Activated B cell treated with CpG ODN at 0.5 μM for 24 hours (primary cell): ENCODE measurements around the gene U2SURP. TPM values are rescaled to one million over a fixed set of nuclear protein-coding genes. Genes with fewer than 3 reads are reported as not detected.

Experiments used
- ATAC-seq: fragments of 200-7000 bp; cut with Tn5 transposase; one replicate; pipeline ENCODE4 v1.10.0; 2021; ENCODE audit warnings: low read depth, mild to moderate bottlenecking, moderate library complexity
- CTCF ChIA-PET: fragments of 350-600 bp; sonication (Branson Sonifier 250); formaldehyde crosslinking; loops from one replicate; lab custom pipeline; 2021; ENCODE audit warnings: antibody characterized with exemption; lab: Charles Lee
- POLR2A ChIA-PET: fragments of 350-600 bp; sonication (Branson Sonifier 250); formaldehyde crosslinking; loops from one replicate; lab custom pipeline; 2021; ENCODE audit warnings: antibody characterized with exemption; lab: Charles Lee
- DNase-seq: peaks from one replicate; pipeline ENCODE4 v3.0.0; 2022
- H3K27ac Mint-ChIP-seq: one replicate; pipeline ENCODE4 v1.8.0; 2020; ENCODE audit warnings: mixed read lengths
- H3K27me3 Mint-ChIP-seq: one replicate; pipeline ENCODE4 v1.8.0; 2021; ENCODE audit warnings: mixed read lengths
- H3K36me3 Mint-ChIP-seq: one replicate; pipeline ENCODE4 v1.8.0; 2021; ENCODE audit warnings: low read depth, mixed read lengths
- H3K4me1 Mint-ChIP-seq: one replicate; pipeline ENCODE4 v1.8.0; 2021; ENCODE audit warnings: mixed read lengths
- H3K4me3 Mint-ChIP-seq: one replicate; pipeline ENCODE4 v1.8.0; 2020; ENCODE audit warnings: mild to moderate bottlenecking, mixed read lengths
- H3K9me3 Mint-ChIP-seq: one replicate; pipeline ENCODE4 v1.8.0; 2020; ENCODE audit warnings: mixed read lengths
- CTCF ChIP-seq: fragments of 200-600 bp; IDR thresholded peaks from one replicate; pipeline ENCODE4 v1.8.0; 2022; ENCODE audit warnings: antibody characterized with exemption, mild to moderate bottlenecking
- intact Hi-C: fragments of 100-400 bp; cut with micrococcal nuclease; formaldehyde crosslinking; loops from one replicate; pipeline ENCODE4 v1.15.1; 2024
- total RNA-seq: library from RNA; stranded (reverse); gene quantifications from 2 replicates; pipeline ENCODE4 v1.2.3, GENCODE V29; 2022

Gene U2SURP
- total RNA-seq, 1 donor from 2014 or later: 131 TPM

GRCh38 chr3:143109861-143110260 lies 108.5 kb downstream of the U2SURP start:
- intact Hi-C loops: no loop called here
- no peak overlapping the region for H3K4me3 Mint-ChIP-seq
- H3K9me3 Mint-ChIP-seq: peaks cover 4% of the 10 kb centered on the region
- H3K36me3 Mint-ChIP-seq: peaks cover 5% of the 10 kb centered on the region
- no peaks in the 10 kb centered on the region for H3K4me1 Mint-ChIP-seq
- ATAC-seq (no peak), DNase-seq (no peak)
- TF ChIP-seq CTCF: no peak
- no peak overlapping the region for H3K27ac Mint-ChIP-seq
- CTCF ChIA-PET: interaction anchor here (1.6 kb wide), 1 partner anchor 9 kb away, joined by 4 read pairs; no protein-coding TSS in a partner anchor
- no peaks in the 10 kb centered on the region for H3K27me3 Mint-ChIP-seq
- POLR2A ChIA-PET: no interaction called here

Other genes with a start within 250 kb of the U2SURP start
- gene PCOLCE2, start 112.5 kb upstream of the U2SURP start, total RNA-seq: not detected in 2 replicates
- not detected in 2 replicates for gene PAQR9, start 37.9 kb upstream of the U2SURP start, total RNA-seq
- gene CHST2, start 118.2 kb downstream of the U2SURP start, total RNA-seq: 11.8 and 12.3 TPM in 2 replicates